CD14-positive monocyte (primary cell): ENCODE measurements around the gene CUBN. TPM values are rescaled to one million over a fixed set of nuclear protein-coding genes. Genes with fewer than 3 reads are reported as not detected.

ENCODE experiments used
- DNase-seq, 3 donors: peaks; one replicate each; pipeline ENCODE4 v3.0.0-alpha.2; 2011 to 2022
- H2AFZ ChIP-seq: 2 replicates; pipeline ENCODE4 v1.6.0; 2012; ENCODE audit warnings: mild to moderate bottlenecking, low read depth, low read length, inconsistent platforms; ENCODE audit not compliant: insufficient read depth, poor library complexity, severe bottlenecking
- H3K27ac ChIP-seq, 2 donors: 1 replicate in 1 of 2; 2 replicates in 1 of 2; pipeline ENCODE4 v1.5.1; 2012 to 2013; ENCODE audit warnings: low read length in 2 of 2, control low read depth in 1 of 2, inconsistent platforms in 1 of 2, low read depth in 1 of 2, mild to moderate bottlenecking in 1 of 2
- H3K27me3 ChIP-seq, 2 donors: one replicate each; pipeline versions ENCODE4 v1.6.0 to v1.6.1; 2011 to 2013; ENCODE audit warnings: low read length in 2 of 2; ENCODE audit not compliant: control insufficient read depth in 2 of 2, insufficient read depth in 2 of 2
- H3K36me3 ChIP-seq, 2 donors: replicated peaks in 1 of 2; 1 replicate in 1 of 2; 2 replicates in 1 of 2; pipeline versions ENCODE4 v1.5.1 to v1.6.1; 2012 to 2013; ENCODE audit warnings: low read length in 2 of 2, control low read depth in 1 of 2, inconsistent platforms in 1 of 2, mild to moderate bottlenecking in 1 of 2; ENCODE audit not compliant: insufficient read depth in 2 of 2, control insufficient read depth in 1 of 2
- H3K4me1 ChIP-seq, 2 donors: 1 replicate in 1 of 2; 2 replicates in 1 of 2; pipeline versions ENCODE4 v1.5.1 to v1.6.1; 2012 to 2013; ENCODE audit warnings: low read length in 2 of 2, control low read depth in 1 of 2, inconsistent platforms in 1 of 2, mild to moderate bottlenecking in 1 of 2, moderate library complexity in 1 of 2; ENCODE audit not compliant: insufficient read depth in 2 of 2, control insufficient read depth in 1 of 2
- H3K4me2 ChIP-seq: replicated peaks from 2 replicates; pipeline ENCODE3; 2012; ENCODE audit warnings: low read length, moderate library complexity, mild to moderate bottlenecking; ENCODE audit not compliant: poor library complexity, severe bottlenecking; ENCODE audit errors: extremely low read depth
- H3K4me3 ChIP-seq, 3 experiments: fragments of 200-600 bp in 1 of 3; sonication (generic) in 1 of 3; replicated peaks in 1 of 3; 1 replicate in 2 of 3; 2 replicates in 1 of 3; pipeline ENCODE4 v1.5.1; 2011 to 2013; ENCODE audit warnings: low read length in 3 of 3, mild to moderate bottlenecking in 3 of 3, control low read depth in 2 of 3, low read depth in 2 of 3, inconsistent platforms in 1 of 3, moderate library complexity in 1 of 3
- H3K79me2 ChIP-seq: 2 replicates; pipeline ENCODE4 v1.6.0; 2012; ENCODE audit warnings: mild to moderate bottlenecking, control low read depth, inconsistent platforms, low read length, moderate library complexity; ENCODE audit not compliant: insufficient read depth
- H3K9ac ChIP-seq: 2 replicates; pipeline ENCODE4 v1.6.0; 2017; ENCODE audit warnings: low read length, mild to moderate bottlenecking; ENCODE audit not compliant: insufficient read depth, poor library complexity, severe bottlenecking
- H3K9me3 ChIP-seq, 2 donors: replicated peaks in 1 of 2; 1 replicate in 1 of 2; 2 replicates in 1 of 2; pipeline versions ENCODE4 v1.5.1 to v1.6.1; 2012 to 2013; ENCODE audit warnings: low read length in 2 of 2, control low read depth in 1 of 2; ENCODE audit not compliant: control insufficient read depth in 1 of 2, insufficient read depth in 1 of 2
- H4K20me1 ChIP-seq: 2 replicates; pipeline ENCODE4 v1.6.0; 2012; ENCODE audit warnings: mild to moderate bottlenecking, low read length, control low read depth, moderate library complexity; ENCODE audit not compliant: insufficient read depth
- H3K27ac Mint-ChIP-seq, 7 donors: one replicate each; pipeline ENCODE4 v1.8.0; 2020; ENCODE audit warnings: mild to moderate bottlenecking in 7 of 7, mixed read lengths in 7 of 7, moderate library complexity in 6 of 7, inconsistent platforms in 2 of 7
- H3K27me3 Mint-ChIP-seq, 3 donors: one replicate each; pipeline ENCODE4 v1.8.0; 2021 to 2022; ENCODE audit warnings: low read depth in 3 of 3, mild to moderate bottlenecking in 3 of 3, mixed read lengths in 3 of 3, moderate library complexity in 3 of 3, inconsistent platforms in 1 of 3
- H3K36me3 Mint-ChIP-seq, 2 donors: one replicate each; pipeline ENCODE4 v1.8.0; 2020; ENCODE audit warnings: mixed read lengths in 2 of 2, inconsistent platforms in 1 of 2, mild to moderate bottlenecking in 1 of 2
- H3K4me1 Mint-ChIP-seq: one replicate; pipeline ENCODE4 v1.8.0; 2020; ENCODE audit warnings: mild to moderate bottlenecking, mixed read lengths
- H3K4me3 Mint-ChIP-seq, 2 donors: one replicate each; pipeline ENCODE4 v1.8.0; 2020; ENCODE audit warnings: mild to moderate bottlenecking in 2 of 2, mixed read lengths in 2 of 2, moderate library complexity in 1 of 2
- H3K9me3 Mint-ChIP-seq, 7 donors: one replicate each; pipeline ENCODE4 v1.8.0; 2020 to 2022; ENCODE audit warnings: mixed read lengths in 7 of 7, mild to moderate bottlenecking in 6 of 7, moderate library complexity in 6 of 7, inconsistent platforms in 2 of 7
- CTCF ChIP-seq: fragments of 200-600 bp; IDR thresholded peaks from one replicate; pipeline ENCODE4 v1.8.0; 2022; ENCODE audit warnings: antibody characterized with exemption, mild to moderate bottlenecking
- WGBS: methylation state at CpG from one replicate; pipeline ENCODE4 v1.1.5; 2013; ENCODE audit warnings: missing lambda C conversion rate; ENCODE audit not compliant: insufficient coverage; 5-methylcytosine and 5-hydroxymethylcytosine counted together
- intact Hi-C, 2 donors: fragments of 100-400 bp; cut with micrococcal nuclease; formaldehyde crosslinking; loops; one replicate each; pipeline versions ENCODE4 v1.15.0 to v1.15.1; 2023
- polyA plus RNA-seq, 3 donors: library from polyadenylated mRNA; depleted of rRNA in 1 of 3; unstranded in 2 of 3; stranded (reverse) in 1 of 3; fragments of 300-500 nt in 2 of 3; fragments of >200 nt in 1 of 3; fragmentation: Illumina TruSeq in 2 of 3; gene quantifications; 1 replicate in 2 of 3; 2 replicates in 1 of 3; pipeline ENCODE4 v1.2.3, GENCODE V29; 2012 to 2021

Gene CUBN
- polyA plus RNA-seq, 3 donors, result 0.95 TPM; not detected in 2

DNA sequence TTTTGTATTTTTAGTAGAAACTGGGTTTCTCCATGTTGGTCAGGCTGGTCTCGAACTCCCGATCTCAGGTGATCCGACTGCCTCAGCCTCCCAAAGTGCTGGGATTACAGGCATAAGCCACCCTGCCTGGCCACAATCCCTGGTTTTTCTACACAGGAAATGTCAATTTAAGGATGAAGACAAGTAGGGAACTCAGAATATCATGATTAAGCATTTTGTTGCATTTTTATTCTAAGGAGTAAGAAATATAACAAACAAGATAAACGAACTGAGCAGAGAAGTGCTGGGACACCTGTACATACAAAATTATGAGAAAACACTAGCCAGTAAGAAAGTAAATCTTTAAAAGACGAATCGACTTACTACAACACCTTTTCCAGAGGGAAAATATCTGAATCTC, 69.3 kb downstream of the CUBN start:
- H3K4me3 Mint-ChIP-seq, result no peak overlapping the region
- Histone ChIP-seq H3K27ac (no peak overlapping the region), H3K36me3 (no peaks in the 10 kb centered on the region), H4K20me1 (no peaks in the 10 kb centered on the region), H3K9ac (no peak overlapping the region), H2AFZ (no peak overlapping the region), H3K27me3 (no peaks in the 10 kb centered on the region), H3K79me2 (no peaks in the 10 kb centered on the region), H3K9me3 (no peaks in the 10 kb centered on the region), H3K4me3 (no peak overlapping the region), H3K4me1 (no peaks in the 10 kb centered on the region), H3K4me2 (no peak overlapping the region)
- no peaks in the 10 kb centered on the region for H3K27me3 Mint-ChIP-seq
- no CpG with 5 or more reads among the region's 6 CpGs for WGBS
- no peak overlapping the region for H3K27ac Mint-ChIP-seq
- no peak for TF ChIP-seq CTCF
- no peak for DNase-seq
- H3K9me3 Mint-ChIP-seq, result peaks cover 0 to 2% (median 0%) of the 10 kb centered on the region in 7 donors
- intact Hi-C loops, result no loop called here
- H3K4me1 Mint-ChIP-seq, result peaks cover 2% of the 10 kb centered on the region
- no peaks in the 10 kb centered on the region for H3K36me3 Mint-ChIP-seq

- H4K20me1 ChIP-seq, result no peaks in the 10 kb centered on the region
- no peaks in the 10 kb centered on the region for H3K4me1 ChIP-seq
- H3K9me3 ChIP-seq, result no peaks in the 10 kb centered on the region
- H3K36me3 ChIP-seq, result no peaks in the 10 kb centered on the region
- no peak overlapping the region for H3K4me3 ChIP-seq
- Mint-ChIP-seq H3K4me3 (no peak overlapping the region), H3K9me3 (peaks cover 0 to 2% (median 0%) of the 10 kb centered on the region in 7 donors), H3K27ac (no peak overlapping the region), H3K4me1 (peaks cover 2% of the 10 kb centered on the region), H3K27me3 (peaks cover 0 to 1% (median 0%) of the 10 kb centered on the region in 3 donors), H3K36me3 (no peaks in the 10 kb centered on the region)
- no peaks in the 10 kb centered on the region for H3K27me3 ChIP-seq
- no peak overlapping the region for H2AFZ ChIP-seq
- intact Hi-C loops, result no loop called here
- H3K4me2 ChIP-seq, result no peak overlapping the region
- no peaks in the 10 kb centered on the region for H3K79me2 ChIP-seq
- H3K9ac ChIP-seq, result no peak overlapping the region
- DNase-seq, result no peak
- no peak for TF ChIP-seq CTCF
- no peak overlapping the region for H3K27ac ChIP-seq
Measured at GRCh38 chr10:17059197-17059688, 70.4 kb downstream of the CUBN start.
